ENCODE data around the gene GALNTL6. TPM values are rescaled to one million over a fixed set of nuclear protein-coding genes. Genes with fewer than 3 reads are reported as not detected.

The GALNTL6 gene
- total RNA-seq, 1 donor from 2014 or later: not detected

- Histone ChIP-seq H3K36me3 (ENCODE audit: control insufficient read depth, insufficient read depth, low read length) (no peaks in the 10 kb centered on the region), H3K27me3 (ENCODE audit: control insufficient read depth, insufficient read depth, low read length) (no peaks in the 10 kb centered on the region), H3K4me3 (ENCODE audit: low read depth, low read length) (no peak overlapping the region)
- FAIRE-seq: no peak
- no peak for TF ChIP-seq CTCF (IDR thresholded peaks at IDR 0.05; ENCODE audit: insufficient read depth, low read length, severe bottlenecking)
- DNase-seq (ENCODE audit: low read depth): no peak
Measured at GRCh38 chr4:172256820-172257219, 443.6 kb downstream of the GALNTL6 start.

GRCh38 chr4:172270397-172270796 lies 457.2 kb downstream of the GALNTL6 start:
- DNase-seq (ENCODE audit: low read depth) (peak; percentile 49), FAIRE-seq (no peak)
- H3K4me3 ChIP-seq (ENCODE audit: low read depth, low read length): no peak overlapping the region
- TF ChIP-seq CTCF (IDR thresholded peaks at IDR 0.05; ENCODE audit: insufficient read depth, low read length, severe bottlenecking): no peak
- no peaks in the 10 kb centered on the region for H3K36me3 ChIP-seq (ENCODE audit: control insufficient read depth, insufficient read depth, low read length)
- H3K27me3 ChIP-seq (ENCODE audit: control insufficient read depth, insufficient read depth, low read length): no peaks in the 10 kb centered on the region

- no peak for DNase-seq (ENCODE audit: low read depth)
- Histone ChIP-seq H3K27me3 (ENCODE audit: control insufficient read depth, insufficient read depth, low read length) (no peaks in the 10 kb centered on the region), H3K4me3 (ENCODE audit: low read depth, low read length) (no peak overlapping the region), H3K36me3 (ENCODE audit: control insufficient read depth, insufficient read depth, low read length) (no peaks in the 10 kb centered on the region)
- FAIRE-seq: no peak
- TF ChIP-seq CTCF (IDR thresholded peaks at IDR 0.05; ENCODE audit: insufficient read depth, low read length, severe bottlenecking): no peak
Measured at GRCh38 chr4:172287117-172287516, 473.9 kb downstream of the GALNTL6 start.

- DNase-seq (ENCODE audit: low read depth) (no peak), FAIRE-seq (no peak)
- H3K36me3 ChIP-seq (ENCODE audit: control insufficient read depth, insufficient read depth, low read length): no peaks in the 10 kb centered on the region
- H3K4me3 ChIP-seq (ENCODE audit: low read depth, low read length): no peak overlapping the region
- TF ChIP-seq CTCF (IDR thresholded peaks at IDR 0.05; ENCODE audit: insufficient read depth, low read length, severe bottlenecking): no peak
- no peaks in the 10 kb centered on the region for H3K27me3 ChIP-seq (ENCODE audit: control insufficient read depth, insufficient read depth, low read length)
Measured at GRCh38 chr4:172305698-172306097, 492.5 kb downstream of the GALNTL6 start.

GRCh38 chr4:172308078-172308477 lies 494.9 kb downstream of the GALNTL6 start:
- no peak for TF ChIP-seq CTCF (IDR thresholded peaks at IDR 0.05; ENCODE audit: insufficient read depth, low read length, severe bottlenecking)
- no peaks in the 10 kb centered on the region for H3K36me3 ChIP-seq (ENCODE audit: control insufficient read depth, insufficient read depth, low read length)
- H3K27me3 ChIP-seq (ENCODE audit: control insufficient read depth, insufficient read depth, low read length): no peaks in the 10 kb centered on the region
- FAIRE-seq (no peak), DNase-seq (ENCODE audit: low read depth) (no peak)
- no peak overlapping the region for H3K4me3 ChIP-seq (ENCODE audit: low read depth, low read length)

GRCh38 chr4:172311682-172312081 lies 498.5 kb downstream of the GALNTL6 start:
- Histone ChIP-seq H3K27me3 (ENCODE audit: control insufficient read depth, insufficient read depth, low read length) (no peaks in the 10 kb centered on the region), H3K36me3 (ENCODE audit: control insufficient read depth, insufficient read depth, low read length) (no peaks in the 10 kb centered on the region), H3K4me3 (ENCODE audit: low read depth, low read length) (no peak overlapping the region)
- DNase-seq (ENCODE audit: low read depth) (no peak), FAIRE-seq (no peak)
- no peak for TF ChIP-seq CTCF (IDR thresholded peaks at IDR 0.05; ENCODE audit: insufficient read depth, low read length, severe bottlenecking)
